ENCODE measurements around the gene SRSF11.

- TF ChIP-seq CTCF (conservative IDR thresholded peaks at IDR 0.05; ENCODE audit: low read length) = no peak
- TF ChIP-seq EZH2phosphoT487 (IDR thresholded peaks at IDR 0.05; ENCODE audit: borderline replicate concordance) = no peak
These were observed 13.7 kb upstream of the SRSF11 start for GRCh38 chr1:70207492-70207891.
